WTC11 (cell line): ENCODE measurements around the gene TPBGL. TPM values are rescaled to one million over a fixed set of nuclear protein-coding genes. Genes with fewer than 3 reads are reported as not detected.
A peak's percentile ranks its signal among the peaks of the same experiment; 100 is the strongest.

Experiments
- ARID4B ChIP-seq: sonication (generic); formaldehyde crosslinking; IDR thresholded peaks from 2 replicates; pipeline ENCODE4 v1.8.0; 2023; ENCODE audit warnings: missing genetic modification reagents, mild to moderate bottlenecking, borderline replicate concordance
- ATF2 ChIP-seq: sonication (generic); formaldehyde crosslinking; IDR thresholded peaks from 2 replicates; pipeline ENCODE4 v1.8.1; 2022; ENCODE audit warnings: low read depth, missing genetic modification reagents, borderline replicate concordance
- E2F5 ChIP-seq: sonication (generic); formaldehyde crosslinking; IDR thresholded peaks from 2 replicates; pipeline ENCODE4 v1.8.1; 2022; ENCODE audit warnings: mild to moderate bottlenecking, moderate library complexity, missing genetic modification reagents
- FOXJ3 ChIP-seq: sonication (generic); formaldehyde crosslinking; IDR thresholded peaks from 2 replicates; pipeline ENCODE4 v1.9.0; 2021; ENCODE audit warnings: missing genetic modification reagents, mild to moderate bottlenecking, borderline replicate concordance
- GABPB1 ChIP-seq: sonication (generic); formaldehyde crosslinking; IDR thresholded peaks from 2 replicates; pipeline ENCODE4 v1.8.1; 2023; ENCODE audit warnings: mild to moderate bottlenecking, missing genetic modification reagents
- IRF1 ChIP-seq: sonication (generic); formaldehyde crosslinking; IDR thresholded peaks from 2 replicates; pipeline ENCODE4 v1.8.0; 2023; ENCODE audit warnings: missing genetic modification reagents
- KAT7 ChIP-seq: sonication (generic); formaldehyde crosslinking; IDR thresholded peaks from 2 replicates; pipeline ENCODE4 v1.8.1; 2023; ENCODE audit warnings: missing genetic modification reagents, mild to moderate bottlenecking, borderline replicate concordance
- SMAD4 ChIP-seq: sonication (generic); formaldehyde crosslinking; IDR thresholded peaks from 2 replicates; pipeline ENCODE4 v1.8.0; 2022; ENCODE audit warnings: mild to moderate bottlenecking, missing genetic modification reagents
- TEAD1 ChIP-seq: sonication (generic); formaldehyde crosslinking; IDR thresholded peaks from 2 replicates; pipeline ENCODE4 v1.8.0; 2022; ENCODE audit warnings: mild to moderate bottlenecking, missing genetic modification reagents
- ZBTB21 ChIP-seq: sonication (generic); formaldehyde crosslinking; IDR thresholded peaks from 2 replicates; pipeline ENCODE4 v1.8.1; 2023; ENCODE audit warnings: mild to moderate bottlenecking, missing genetic modification reagents, borderline replicate concordance
- ZBTB43 ChIP-seq: sonication (generic); formaldehyde crosslinking; IDR thresholded peaks from 2 replicates; pipeline ENCODE4 v1.8.1; 2023; ENCODE audit warnings: mild to moderate bottlenecking, missing genetic modification reagents
- ZNF232 ChIP-seq: sonication (generic); formaldehyde crosslinking; IDR thresholded peaks from 2 replicates; pipeline ENCODE4 v1.8.0; 2022; ENCODE audit warnings: mild to moderate bottlenecking, missing genetic modification reagents
- total RNA-seq: library from RNA; stranded (reverse); gene quantifications from 3 replicates; pipeline ENCODE4 v1.2.3, GENCODE V29; 2021
- TF ChIP-seq, protein P1 (sequence below): sonication (generic); formaldehyde crosslinking; IDR thresholded peaks from 2 replicates; pipeline ENCODE4 v1.8.1; 2023; ENCODE audit warnings: mild to moderate bottlenecking, missing genetic modification reagents, moderate library complexity
- TF ChIP-seq, protein P2 (sequence below): sonication (generic); formaldehyde crosslinking; IDR thresholded peaks from 2 replicates; pipeline ENCODE4 v1.8.1; 2022; ENCODE audit warnings: missing genetic modification reagents, borderline replicate concordance
- TF ChIP-seq, protein P3 (sequence below): fragments of 250-450 bp; sonication (Bioruptor Pico); IDR thresholded peaks from 2 replicates; pipeline ENCODE4 v1.9.0; 2021; ENCODE audit warnings: mild to moderate bottlenecking
- TF ChIP-seq, protein P4 (sequence below): fragments of 250-450 bp; sonication (Bioruptor Pico); IDR thresholded peaks from 2 replicates; pipeline ENCODE4 v1.9.0; 2021; ENCODE audit warnings: mild to moderate bottlenecking, borderline replicate concordance
- TF ChIP-seq, protein P5 (sequence below): sonication (generic); formaldehyde crosslinking; IDR thresholded peaks from 2 replicates; pipeline ENCODE4 v1.8.0; 2023; ENCODE audit warnings: mild to moderate bottlenecking, missing genetic modification reagents

TPBGL gene
- total RNA-seq, 1 experiment from 2014 or later: 0.37 TPM

DNA sequence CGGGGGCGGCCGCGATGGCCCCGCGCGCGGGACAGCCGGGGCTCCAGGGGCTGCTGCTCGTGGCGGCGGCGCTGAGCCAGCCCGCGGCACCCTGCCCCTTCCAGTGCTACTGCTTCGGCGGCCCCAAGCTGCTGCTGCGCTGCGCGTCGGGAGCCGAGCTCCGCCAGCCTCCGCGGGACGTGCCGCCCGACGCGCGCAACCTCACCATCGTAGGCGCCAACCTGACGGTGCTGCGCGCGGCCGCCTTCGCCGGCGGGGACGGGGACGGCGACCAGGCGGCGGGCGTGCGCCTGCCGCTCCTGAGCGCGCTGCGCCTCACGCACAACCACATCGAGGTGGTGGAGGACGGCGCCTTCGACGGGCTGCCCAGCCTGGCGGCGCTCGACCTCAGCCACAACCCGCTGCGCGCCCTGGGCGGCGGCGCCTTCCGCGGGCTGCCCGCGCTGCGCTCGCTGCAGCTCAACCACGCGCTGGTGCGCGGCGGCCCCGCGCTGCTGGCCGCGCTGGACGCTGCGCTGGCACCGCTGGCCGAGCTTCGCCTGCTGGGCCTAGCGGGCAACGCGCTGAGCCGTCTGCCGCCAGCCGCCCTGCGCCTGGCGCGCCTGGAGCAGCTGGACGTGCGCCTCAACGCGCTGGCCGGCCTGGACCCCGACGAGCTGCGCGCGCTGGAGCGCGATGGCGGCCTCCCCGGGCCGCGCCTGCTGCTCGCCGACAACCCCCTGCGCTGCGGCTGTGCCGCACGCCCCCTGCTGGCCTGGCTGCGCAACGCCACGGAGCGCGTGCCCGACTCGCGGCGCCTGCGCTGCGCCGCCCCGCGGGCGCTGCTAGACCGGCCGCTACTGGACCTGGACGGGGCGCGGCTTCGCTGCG is 697 bp downstream of the TPBGL start (continued):
- TF ChIP-seq IRF1 (CRISPR knock-in tag): 0 out of 2 replicates have a peak, but pooled peaks have one; percentile 55
- no peak; the same call in 1 of the 2 replicates for TF ChIP-seq E2F5 (CRISPR knock-in tag)
- TF ChIP-seq ZBTB43 (CRISPR knock-in tag): no peak
- TF ChIP-seq, protein P1, sequence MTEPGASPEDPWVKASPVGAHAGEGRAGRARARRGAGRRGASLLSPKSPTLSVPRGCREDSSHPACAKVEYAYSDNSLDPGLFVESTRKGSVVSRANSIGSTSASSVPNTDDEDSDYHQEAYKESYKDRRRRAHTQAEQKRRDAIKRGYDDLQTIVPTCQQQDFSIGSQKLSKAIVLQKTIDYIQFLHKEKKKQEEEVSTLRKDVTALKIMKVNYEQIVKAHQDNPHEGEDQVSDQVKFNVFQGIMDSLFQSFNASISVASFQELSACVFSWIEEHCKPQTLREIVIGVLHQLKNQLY (CRISPR knock-in tag): no peak; the same call in 1 of the 2 replicates
- TF ChIP-seq ZBTB21 (CRISPR knock-in tag): no peak
- TF ChIP-seq ARID4B (CRISPR knock-in tag): no peak; the same call in 1 of the 2 replicates
- TF ChIP-seq ZNF232 (CRISPR knock-in tag): peak; percentile 47; the same call in 1 of the 2 replicates
- TF ChIP-seq FOXJ3 (CRISPR knock-in tag): no peak
- TF ChIP-seq, protein P2, sequence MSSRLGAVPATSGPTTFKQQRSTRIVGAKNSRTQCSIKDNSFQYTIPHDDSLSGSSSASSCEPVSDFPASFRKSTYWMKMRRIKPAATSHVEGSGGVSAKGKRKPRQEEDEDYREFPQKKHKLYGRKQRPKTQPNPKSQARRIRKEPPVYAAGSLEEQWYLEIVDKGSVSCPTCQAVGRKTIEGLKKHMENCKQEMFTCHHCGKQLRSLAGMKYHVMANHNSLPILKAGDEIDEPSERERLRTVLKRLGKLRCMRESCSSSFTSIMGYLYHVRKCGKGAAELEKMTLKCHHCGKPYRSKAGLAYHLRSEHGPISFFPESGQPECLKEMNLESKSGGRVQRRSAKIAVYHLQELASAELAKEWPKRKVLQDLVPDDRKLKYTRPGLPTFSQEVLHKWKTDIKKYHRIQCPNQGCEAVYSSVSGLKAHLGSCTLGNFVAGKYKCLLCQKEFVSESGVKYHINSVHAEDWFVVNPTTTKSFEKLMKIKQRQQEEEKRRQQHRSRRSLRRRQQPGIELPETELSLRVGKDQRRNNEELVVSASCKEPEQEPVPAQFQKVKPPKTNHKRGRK (CRISPR knock-in tag): no peak
- TF ChIP-seq, protein P3, sequence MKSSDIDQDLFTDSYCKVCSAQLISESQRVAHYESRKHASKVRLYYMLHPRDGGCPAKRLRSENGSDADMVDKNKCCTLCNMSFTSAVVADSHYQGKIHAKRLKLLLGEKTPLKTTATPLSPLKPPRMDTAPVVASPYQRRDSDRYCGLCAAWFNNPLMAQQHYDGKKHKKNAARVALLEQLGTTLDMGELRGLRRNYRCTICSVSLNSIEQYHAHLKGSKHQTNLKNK (CRISPR knock-in tag): no peak
- no peak for TF ChIP-seq SMAD4
- TF ChIP-seq, protein P4, sequence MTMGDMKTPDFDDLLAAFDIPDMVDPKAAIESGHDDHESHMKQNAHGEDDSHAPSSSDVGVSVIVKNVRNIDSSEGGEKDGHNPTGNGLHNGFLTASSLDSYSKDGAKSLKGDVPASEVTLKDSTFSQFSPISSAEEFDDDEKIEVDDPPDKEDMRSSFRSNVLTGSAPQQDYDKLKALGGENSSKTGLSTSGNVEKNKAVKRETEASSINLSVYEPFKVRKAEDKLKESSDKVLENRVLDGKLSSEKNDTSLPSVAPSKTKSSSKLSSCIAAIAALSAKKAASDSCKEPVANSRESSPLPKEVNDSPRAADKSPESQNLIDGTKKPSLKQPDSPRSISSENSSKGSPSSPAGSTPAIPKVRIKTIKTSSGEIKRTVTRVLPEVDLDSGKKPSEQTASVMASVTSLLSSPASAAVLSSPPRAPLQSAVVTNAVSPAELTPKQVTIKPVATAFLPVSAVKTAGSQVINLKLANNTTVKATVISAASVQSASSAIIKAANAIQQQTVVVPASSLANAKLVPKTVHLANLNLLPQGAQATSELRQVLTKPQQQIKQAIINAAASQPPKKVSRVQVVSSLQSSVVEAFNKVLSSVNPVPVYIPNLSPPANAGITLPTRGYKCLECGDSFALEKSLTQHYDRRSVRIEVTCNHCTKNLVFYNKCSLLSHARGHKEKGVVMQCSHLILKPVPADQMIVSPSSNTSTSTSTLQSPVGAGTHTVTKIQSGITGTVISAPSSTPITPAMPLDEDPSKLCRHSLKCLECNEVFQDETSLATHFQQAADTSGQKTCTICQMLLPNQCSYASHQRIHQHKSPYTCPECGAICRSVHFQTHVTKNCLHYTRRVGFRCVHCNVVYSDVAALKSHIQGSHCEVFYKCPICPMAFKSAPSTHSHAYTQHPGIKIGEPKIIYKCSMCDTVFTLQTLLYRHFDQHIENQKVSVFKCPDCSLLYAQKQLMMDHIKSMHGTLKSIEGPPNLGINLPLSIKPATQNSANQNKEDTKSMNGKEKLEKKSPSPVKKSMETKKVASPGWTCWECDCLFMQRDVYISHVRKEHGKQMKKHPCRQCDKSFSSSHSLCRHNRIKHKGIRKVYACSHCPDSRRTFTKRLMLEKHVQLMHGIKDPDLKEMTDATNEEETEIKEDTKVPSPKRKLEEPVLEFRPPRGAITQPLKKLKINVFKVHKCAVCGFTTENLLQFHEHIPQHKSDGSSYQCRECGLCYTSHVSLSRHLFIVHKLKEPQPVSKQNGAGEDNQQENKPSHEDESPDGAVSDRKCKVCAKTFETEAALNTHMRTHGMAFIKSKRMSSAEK (CRISPR knock-in tag): no peak; the same call in 1 of the 2 replicates
- peak; percentile 73; the same call in 1 of the 2 replicates for TF ChIP-seq TEAD1 (CRISPR knock-in tag)
- TF ChIP-seq ATF2 (CRISPR knock-in tag): no peak
- TF ChIP-seq, protein P5, sequence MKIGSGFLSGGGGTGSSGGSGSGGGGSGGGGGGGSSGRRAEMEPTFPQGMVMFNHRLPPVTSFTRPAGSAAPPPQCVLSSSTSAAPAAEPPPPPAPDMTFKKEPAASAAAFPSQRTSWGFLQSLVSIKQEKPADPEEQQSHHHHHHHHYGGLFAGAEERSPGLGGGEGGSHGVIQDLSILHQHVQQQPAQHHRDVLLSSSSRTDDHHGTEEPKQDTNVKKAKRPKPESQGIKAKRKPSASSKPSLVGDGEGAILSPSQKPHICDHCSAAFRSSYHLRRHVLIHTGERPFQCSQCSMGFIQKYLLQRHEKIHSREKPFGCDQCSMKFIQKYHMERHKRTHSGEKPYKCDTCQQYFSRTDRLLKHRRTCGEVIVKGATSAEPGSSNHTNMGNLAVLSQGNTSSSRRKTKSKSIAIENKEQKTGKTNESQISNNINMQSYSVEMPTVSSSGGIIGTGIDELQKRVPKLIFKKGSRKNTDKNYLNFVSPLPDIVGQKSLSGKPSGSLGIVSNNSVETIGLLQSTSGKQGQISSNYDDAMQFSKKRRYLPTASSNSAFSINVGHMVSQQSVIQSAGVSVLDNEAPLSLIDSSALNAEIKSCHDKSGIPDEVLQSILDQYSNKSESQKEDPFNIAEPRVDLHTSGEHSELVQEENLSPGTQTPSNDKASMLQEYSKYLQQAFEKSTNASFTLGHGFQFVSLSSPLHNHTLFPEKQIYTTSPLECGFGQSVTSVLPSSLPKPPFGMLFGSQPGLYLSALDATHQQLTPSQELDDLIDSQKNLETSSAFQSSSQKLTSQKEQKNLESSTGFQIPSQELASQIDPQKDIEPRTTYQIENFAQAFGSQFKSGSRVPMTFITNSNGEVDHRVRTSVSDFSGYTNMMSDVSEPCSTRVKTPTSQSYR: no peak
- TF ChIP-seq GABPB1 (CRISPR knock-in tag): no peak
- TF ChIP-seq KAT7 (CRISPR knock-in tag): peak; percentile 83; the same call in 1 of the 2 replicates
